NCI-H524 (cell line): ENCODE measurements around the gene ERC2.

ENCODE experiments used
- DNase-seq, 2 experiments: peaks; one replicate each; lab custom pipeline; 2025; lab: John Stamatoyannopoulos, UW

The ERC2 gene

DNA sequence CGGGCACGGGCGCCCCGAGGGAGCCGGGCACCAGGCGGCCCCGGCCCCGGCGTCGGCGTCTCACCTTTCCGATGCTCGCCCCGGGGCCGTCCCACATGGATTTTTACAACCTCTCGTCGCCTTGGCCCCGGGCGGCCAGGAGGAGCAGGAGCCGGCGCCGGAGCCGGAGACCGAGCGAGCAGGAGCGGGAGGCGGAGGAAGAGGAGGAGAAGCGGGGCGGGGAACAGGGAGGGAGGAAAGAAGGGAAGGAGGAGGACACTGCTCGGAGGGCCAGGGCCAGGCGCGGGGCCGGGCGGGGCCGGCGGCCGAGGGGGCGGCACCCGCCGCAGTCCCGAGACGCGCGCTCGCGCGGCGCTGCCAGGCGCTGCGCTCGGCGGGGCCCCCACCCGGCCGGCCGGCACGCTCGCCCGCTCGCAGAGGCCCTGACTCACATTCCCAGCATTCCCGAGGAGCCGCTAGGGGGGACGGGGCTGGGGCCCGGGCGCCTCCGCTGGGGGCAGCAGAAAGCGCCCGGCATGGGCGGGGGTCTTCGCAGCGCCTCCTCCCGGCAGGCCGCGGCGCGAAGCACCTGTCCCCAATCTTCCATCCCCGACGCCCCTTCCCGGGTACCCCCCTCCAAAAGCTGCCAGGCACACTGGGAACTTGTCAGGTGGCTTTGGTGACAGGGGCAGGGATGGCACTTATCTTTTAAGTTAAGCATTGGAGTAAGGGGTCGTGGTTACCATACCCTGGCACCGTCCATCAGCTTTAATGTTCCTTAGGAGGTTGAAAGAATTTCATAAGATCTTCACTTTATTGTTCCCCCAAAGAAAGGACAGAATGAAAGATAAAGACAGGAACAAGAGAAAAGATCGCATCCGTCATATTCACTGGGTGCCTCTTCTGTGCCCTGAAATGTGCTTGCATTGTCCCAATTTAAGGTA lies at the start of gene ERC2:
ERC2 (minus strand) TSS at position 284 of the 923 bp plus-strand sequence.
- peak; percentile 64 to 87 for DNase-seq

DNA sequence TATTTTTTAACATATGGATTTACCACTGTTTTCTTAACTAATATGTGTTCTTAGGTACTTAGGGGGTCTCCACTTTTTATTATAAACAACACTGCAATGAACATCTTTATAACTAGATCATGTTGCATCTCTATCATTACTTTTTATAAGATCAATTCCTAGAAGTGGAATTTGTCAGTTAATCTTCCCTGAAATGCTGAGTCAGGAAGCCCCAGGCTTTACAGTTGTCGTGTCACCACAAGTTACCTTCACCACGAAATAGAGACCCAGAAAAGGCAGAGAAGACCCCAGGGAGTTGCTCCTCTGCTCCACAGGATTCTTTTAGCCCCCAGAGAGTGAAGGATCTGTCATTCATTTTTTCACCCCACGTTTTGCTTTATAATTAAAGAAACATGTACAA lies 34.5 kb upstream of the ERC2 start:
- DNase-seq = no peak

DNA sequence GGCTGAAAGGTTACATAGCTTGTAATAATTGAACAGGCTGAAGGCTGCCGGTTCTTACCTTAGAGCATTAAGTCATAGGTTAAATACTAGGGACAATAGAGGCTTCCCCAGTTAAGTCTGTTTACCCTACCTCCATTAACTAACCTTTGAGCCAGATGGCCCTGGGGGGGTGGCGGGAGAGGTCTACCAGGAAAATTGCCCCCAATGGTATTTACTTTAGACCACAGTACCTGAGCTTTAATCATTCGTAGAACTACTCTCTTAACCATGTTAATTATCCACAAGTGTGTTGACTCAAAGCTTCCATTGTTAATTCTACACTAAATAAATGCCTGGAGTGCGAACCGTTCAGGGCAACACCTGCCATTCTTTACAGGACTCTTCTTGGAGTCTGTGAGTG lies 28.1 kb upstream of the ERC2 start:
- DNase-seq = peak in 1 of 2 experiments; percentile 54

- DNase-seq = peak; percentile 51 to 75
Observed at GRCh38 chr3:56494679-56495322, 26.5 kb upstream of the ERC2 start.

DNA sequence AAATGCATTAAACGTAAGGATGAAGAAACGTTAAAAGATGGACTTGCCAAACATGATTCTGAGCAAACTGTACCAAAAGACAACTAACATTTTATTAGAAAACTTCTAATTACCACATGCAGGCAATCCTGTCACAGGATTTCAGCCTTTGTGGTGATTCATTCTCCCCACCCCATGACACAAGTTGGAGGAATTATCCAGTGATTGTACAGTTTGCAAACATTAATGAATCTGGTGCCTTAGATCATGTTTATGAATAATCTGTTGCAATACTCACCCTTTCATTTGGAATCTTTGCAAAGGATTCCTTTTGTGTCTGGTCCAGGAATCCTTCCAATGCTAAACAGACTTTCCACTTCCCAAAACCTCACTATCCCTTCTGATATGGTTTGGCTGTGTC lies 23.3 kb upstream of the ERC2 start:
- no peak for DNase-seq

GRCh38 chr3:56488812-56489600 lies 20.7 kb upstream of the ERC2 start:
- DNase-seq = no peak

GRCh38 chr3:56484525-56485032 lies 16.3 kb upstream of the ERC2 start:
- no peak for DNase-seq

GRCh38 chr3:56484122-56484521 lies 15.9 kb upstream of the ERC2 start:
- peak; percentile 23 to 49 for DNase-seq

DNA sequence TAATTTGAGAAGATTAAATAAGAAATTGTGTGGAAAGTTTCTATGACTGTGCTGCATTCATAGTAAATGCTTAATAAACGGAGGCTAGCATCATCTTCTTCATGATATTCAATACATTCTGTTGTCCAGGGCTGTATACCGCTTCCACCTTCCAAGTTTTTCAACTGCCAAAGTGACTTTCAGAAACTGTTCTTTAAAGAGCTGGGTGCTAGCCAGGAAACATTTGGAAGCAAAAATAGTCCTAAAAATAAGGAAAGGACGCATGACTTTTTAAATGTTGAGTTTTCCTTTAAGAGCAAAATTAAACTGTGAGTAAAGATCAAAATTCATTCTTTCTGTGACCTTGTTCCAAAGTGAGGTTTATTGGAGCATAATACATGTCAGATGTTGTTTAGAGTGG lies 9.4 kb upstream of the ERC2 start:
- DNase-seq = no peak

- DNase-seq = no peak
Observed at GRCh38 chr3:56476771-56477170, 8.5 kb upstream of the ERC2 start.

DNA sequence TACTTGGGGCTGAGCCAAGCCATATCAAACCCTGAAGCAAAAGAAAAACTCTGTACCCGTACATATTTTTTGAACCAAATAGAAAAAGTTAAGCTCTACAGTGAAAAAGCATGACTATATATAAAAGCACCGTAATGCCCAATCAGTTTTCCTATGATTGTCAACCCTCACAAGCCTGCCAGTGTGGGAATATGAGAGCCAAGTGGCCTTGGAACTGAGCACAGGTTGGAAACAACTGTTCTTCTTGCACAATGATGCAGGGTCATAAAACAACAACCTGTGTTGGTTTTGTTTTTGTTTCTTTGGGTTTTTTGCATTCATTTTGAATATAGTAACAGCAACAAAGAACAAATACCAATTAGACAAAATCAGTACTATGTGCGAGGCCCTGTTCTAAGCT lies 3.5 kb upstream of the ERC2 start:
- DNase-seq = no peak

GRCh38 chr3:56469141-56469540 lies 874 bp upstream of the ERC2 start:
- no peak for DNase-seq

DNA sequence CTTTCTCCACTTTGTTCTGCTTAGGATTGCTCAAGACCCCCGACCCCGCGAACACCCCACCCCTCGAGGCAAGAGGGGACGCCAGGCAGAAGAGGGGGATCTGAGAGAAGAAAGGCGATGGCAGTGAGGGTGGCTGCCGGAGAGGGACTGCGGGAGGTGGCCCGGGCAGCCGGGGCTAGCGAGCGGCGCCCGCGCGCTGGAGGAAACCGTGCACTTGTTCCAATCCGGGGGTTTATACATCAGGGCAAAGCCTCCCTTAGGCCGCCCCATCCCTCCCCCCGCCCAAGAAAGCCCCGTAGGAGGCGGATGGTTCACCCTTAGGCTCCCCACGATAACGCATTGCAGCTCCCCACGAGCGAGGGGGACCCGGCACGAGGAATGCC lies 475 bp downstream of the ERC2 start:
- peak in 1 of 2 experiments; percentile 40 for DNase-seq

- DNase-seq = peak; percentile 76 to 95
Observed at GRCh38 chr3:56467108-56467507, 1.2 kb downstream of the ERC2 start.

DNA sequence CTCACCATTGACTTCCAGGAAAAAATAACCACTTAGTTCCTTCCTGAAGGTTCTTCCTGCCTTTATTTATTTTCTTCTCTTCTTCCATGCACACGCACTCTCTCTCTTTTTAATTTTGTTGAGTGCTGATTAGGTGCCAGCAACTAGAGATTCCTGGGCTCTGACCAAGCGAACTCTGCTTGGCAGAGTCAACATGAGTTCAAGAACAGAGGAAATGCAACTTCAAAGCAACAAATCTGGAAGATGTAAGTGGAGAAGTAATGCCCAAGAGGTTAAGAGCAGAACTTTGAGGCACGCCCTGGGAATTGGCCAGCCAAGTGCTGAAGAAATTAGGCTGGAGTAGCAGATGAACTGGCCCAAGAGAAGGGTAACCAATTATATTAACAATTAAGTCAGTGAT lies 8.5 kb downstream of the ERC2 start:
- DNase-seq = no peak

DNA sequence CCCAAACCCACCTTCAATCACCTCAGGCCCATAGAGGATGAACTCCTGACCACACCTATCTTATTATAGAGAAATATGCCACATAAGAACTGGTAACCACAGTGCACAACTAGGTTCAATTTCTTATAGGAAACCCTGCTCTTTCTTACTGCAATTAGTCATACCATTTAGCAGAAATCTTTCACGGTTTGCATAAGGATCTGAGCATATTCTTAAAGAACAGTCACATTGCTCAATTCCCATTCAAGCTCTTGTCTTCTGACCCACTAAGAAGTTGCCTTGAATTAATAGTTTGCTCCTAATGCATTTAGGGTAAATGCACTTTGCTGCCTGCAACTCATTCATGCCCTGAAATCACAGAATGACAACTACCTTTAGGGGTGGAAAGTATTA lies 9.2 kb downstream of the ERC2 start:
- no peak for DNase-seq

DNA sequence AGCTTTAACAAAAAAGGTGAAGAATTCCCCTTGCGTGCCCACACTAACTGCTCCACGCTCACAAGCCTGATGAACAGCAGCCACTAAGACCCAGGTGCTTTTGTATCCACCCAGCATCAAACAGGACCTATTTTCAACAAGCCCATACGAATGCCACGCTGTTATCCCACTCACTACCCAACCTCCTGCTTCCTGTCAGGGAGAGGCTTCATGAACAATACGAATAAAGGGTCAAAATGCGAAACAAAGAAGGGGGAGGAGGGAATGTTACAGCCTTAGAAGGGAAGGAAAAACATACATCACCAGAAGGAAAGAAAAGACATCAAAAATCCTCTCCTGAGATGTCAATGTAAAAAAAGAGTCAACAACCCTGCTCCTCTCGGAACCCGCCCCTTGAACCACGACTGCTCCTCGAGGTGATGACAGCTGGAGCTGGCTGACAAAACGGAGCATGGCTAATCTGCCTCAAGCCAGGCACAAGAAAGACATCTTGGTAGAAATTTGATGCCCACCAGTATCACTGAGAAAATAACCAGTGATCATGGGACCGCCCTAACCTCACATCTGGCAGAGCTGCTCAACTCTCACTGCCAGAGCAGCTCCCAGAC lies 9.7 kb downstream of the ERC2 start:
- DNase-seq = peak in 1 of 2 experiments; percentile 64

DNA sequence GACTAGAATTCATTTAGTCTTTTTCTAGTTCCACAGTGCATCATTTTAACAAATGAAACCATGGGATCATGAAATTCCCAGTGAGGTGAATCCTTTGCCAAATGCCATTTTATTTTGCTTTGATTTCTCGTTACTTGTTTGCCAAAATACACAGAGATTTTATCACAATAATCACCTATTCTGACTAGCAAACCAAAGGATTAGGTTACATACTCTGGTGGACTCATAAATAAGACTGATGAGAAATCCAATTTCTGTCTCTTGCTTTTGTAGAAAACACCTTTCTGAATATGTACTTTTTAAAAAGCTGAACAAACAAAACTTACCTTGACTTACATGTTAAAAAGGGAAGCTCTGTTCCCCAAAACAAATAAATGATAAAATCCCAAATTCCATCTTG lies 12.2 kb downstream of the ERC2 start:
- no peak for DNase-seq

- peak; percentile 12 to 44 for DNase-seq
Observed at GRCh38 chr3:56453011-56453410, 15.3 kb downstream of the ERC2 start.

DNA sequence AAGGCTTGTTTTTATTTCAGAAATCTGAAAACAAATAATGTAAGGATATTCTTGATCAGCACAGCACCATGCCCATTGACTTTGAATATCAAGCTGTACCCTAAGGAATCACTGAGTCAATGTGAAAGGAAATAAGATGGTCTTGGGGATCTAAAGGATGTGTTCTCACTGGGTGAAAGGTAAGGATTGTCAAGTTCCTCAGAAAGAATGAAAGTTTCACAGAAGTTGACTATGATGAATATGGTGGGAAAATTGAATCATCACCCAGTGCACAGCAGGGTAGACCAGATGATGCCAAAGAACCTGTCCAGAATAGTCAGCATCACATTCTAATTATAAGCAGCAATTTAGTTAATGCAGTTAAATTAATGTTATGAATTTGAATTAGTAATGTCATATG lies 16.2 kb downstream of the ERC2 start:
- DNase-seq = no peak

DNA sequence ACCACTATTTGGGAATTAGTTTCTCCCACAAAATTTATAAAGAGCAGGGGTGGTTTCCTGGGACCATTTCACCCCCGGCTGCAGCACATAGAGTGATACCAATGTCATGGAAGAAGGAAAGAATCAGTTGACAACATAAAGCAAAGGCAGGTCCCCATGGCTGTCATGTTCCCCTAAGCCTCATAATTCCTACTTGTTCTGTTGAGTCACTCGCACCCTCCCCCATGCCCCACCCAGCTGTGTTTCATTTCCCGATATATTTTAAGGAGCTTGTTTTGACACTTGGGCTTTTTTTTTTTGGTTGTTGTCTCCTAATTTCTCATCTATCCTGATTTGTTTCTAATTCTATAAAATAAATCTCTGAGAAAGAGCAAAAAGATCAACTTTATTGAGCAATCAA lies 24.9 kb downstream of the ERC2 start:
- DNase-seq = no peak

GRCh38 chr3:56428667-56429066 lies 39.6 kb downstream of the ERC2 start:
- DNase-seq = no peak
